ENCODE measurements around the gene HOXD13. TPM values are rescaled to one million over a fixed set of nuclear protein-coding genes. Genes with fewer than 3 reads are reported as not detected.

HOXD13 gene
- total RNA-seq, 4 donors from 2014 or later: not detected

GRCh38 chr2:176072951-176073904 is 19.3 kb upstream of the HOXD13 start:
- DNase-seq: no peak
- no peaks in the 10 kb centered on the region for H3K9me3 ChIP-seq
- peaks cover 1 to 4% of the 10 kb centered on the region in 2 donors for H3K4me1 ChIP-seq
- peaks cover 77% of the 10 kb centered on the region for H3K27me3 ChIP-seq
- no peak for TF ChIP-seq POLR2A (IDR thresholded peaks at IDR 0.05)
- TF ChIP-seq CTCF (IDR thresholded peaks at IDR 0.05): no peak
- H3K36me3 ChIP-seq: no peaks in the 10 kb centered on the region
- 6 to 10% methylated on average over 19 to 20 of the region's 29 CpGs for WGBS, 2 donors
- H3K27ac ChIP-seq: no peak overlapping the region
- intact Hi-C loops (cut with DNase I): no loop called here
- no peak overlapping the region for H3K4me3 ChIP-seq (replicated peaks in 1 of 3)

- intact Hi-C loops (cut with DNase I): no loop called here
- Histone ChIP-seq H3K27ac (no peak overlapping the region), H3K9me3 (no peaks in the 10 kb centered on the region), H3K4me1 (peaks cover 0 to 9% of the 10 kb centered on the region in 2 donors), H3K27me3 (peaks cover 84% of the 10 kb centered on the region), H3K36me3 (no peaks in the 10 kb centered on the region), H3K4me3 (replicated peaks in 1 of 3) (no peak overlapping the region)
- TF ChIP-seq CTCF (IDR thresholded peaks at IDR 0.05): no peak
- TF ChIP-seq POLR2A (IDR thresholded peaks at IDR 0.05): no peak
- 23 to 29% methylated on average over 7 of the region's 7 CpGs for WGBS, 2 donors
- no peak for DNase-seq
Observed at GRCh38 chr2:176074919-176075425, 17.5 kb upstream of the HOXD13 start.

- WGBS, 2 donors: 10 to 11% methylated on average over 15 of the region's 15 CpGs
- DNase-seq: no peak
- Histone ChIP-seq H3K4me3 (replicated peaks in 1 of 3) (no peak overlapping the region), H3K9me3 (no peaks in the 10 kb centered on the region), H3K27ac (no peak overlapping the region), H3K36me3 (no peaks in the 10 kb centered on the region), H3K27me3 (peaks cover 86% of the 10 kb centered on the region), H3K4me1 (peaks cover 0 to 11% of the 10 kb centered on the region in 2 donors)
- TF ChIP-seq POLR2A (IDR thresholded peaks at IDR 0.05) (no peak), CTCF (IDR thresholded peaks at IDR 0.05) (no peak)
- intact Hi-C loops (cut with DNase I): no loop called here
Observed at GRCh38 chr2:176075481-176075880, 17.0 kb upstream of the HOXD13 start.

GRCh38 chr2:176076063-176076462 is 16.5 kb upstream of the HOXD13 start:
- WGBS, 2 donors: 15 to 26% methylated on average over 7 of the region's 7 CpGs
- peaks cover 0 to 13% of the 10 kb centered on the region in 2 donors for H3K4me1 ChIP-seq
- no peak overlapping the region for H3K27ac ChIP-seq
- intact Hi-C loops (cut with DNase I): no loop called here
- no peaks in the 10 kb centered on the region for H3K36me3 ChIP-seq
- no peak for DNase-seq
- TF ChIP-seq POLR2A (IDR thresholded peaks at IDR 0.05) (no peak), CTCF (IDR thresholded peaks at IDR 0.05) (no peak)
- H3K27me3 ChIP-seq: peaks cover 86% of the 10 kb centered on the region
- H3K9me3 ChIP-seq: no peaks in the 10 kb centered on the region
- H3K4me3 ChIP-seq (replicated peaks in 1 of 3): no peak overlapping the region

GRCh38 chr2:176076796-176077195 is 15.7 kb upstream of the HOXD13 start:
- DNase-seq: no peak
- 10 to 14% methylated on average over 2 of the region's 2 CpGs for WGBS, 2 donors
- Histone ChIP-seq H3K4me1 (peaks cover 0 to 13% of the 10 kb centered on the region in 2 donors), H3K4me3 (replicated peaks in 1 of 3) (no peak overlapping the region), H3K27me3 (peaks cover 85% of the 10 kb centered on the region), H3K27ac (no peak overlapping the region), H3K36me3 (no peaks in the 10 kb centered on the region), H3K9me3 (no peaks in the 10 kb centered on the region)
- TF ChIP-seq POLR2A (IDR thresholded peaks at IDR 0.05): no peak
- intact Hi-C loops (cut with DNase I): no loop called here

Measured in thyroid gland (tissue), 4 donors.